Fibroblast of the aortic adventitia (primary cell): ENCODE data around the gene ELN. TPM values are rescaled to one million over a fixed set of nuclear protein-coding genes. Genes with fewer than 3 reads are reported as not detected.

Experiments used
- DNase-seq: peaks from one replicate; pipeline ENCODE4 v3.0.0-alpha.2; 2010; ENCODE audit warnings: low read depth
- H3K4me3 ChIP-seq: 2 replicates; pipeline ENCODE4 v1.5.1; 2011; ENCODE audit warnings: low read depth, mild to moderate bottlenecking, control low read depth, low read length, moderate library complexity
- total RNA-seq: library from RNA; depleted of rRNA; stranded (reverse); fragments of >200 nt; gene quantifications from 2 replicates; pipeline ENCODE4 v1.2.3, GENCODE V29; 2012; ENCODE audit warnings: low replicate concordance
- TF ChIP-seq, protein P1 (sequence below): IDR thresholded peaks from 2 replicates; pipeline ENCODE4 v1.5.1; 2011; ENCODE audit warnings: mild to moderate bottlenecking, low read length, control low read depth, inconsistent platforms; ENCODE audit not compliant: insufficient read depth

ELN gene
- total RNA-seq, 1 donor: 101 TPM

DNA sequence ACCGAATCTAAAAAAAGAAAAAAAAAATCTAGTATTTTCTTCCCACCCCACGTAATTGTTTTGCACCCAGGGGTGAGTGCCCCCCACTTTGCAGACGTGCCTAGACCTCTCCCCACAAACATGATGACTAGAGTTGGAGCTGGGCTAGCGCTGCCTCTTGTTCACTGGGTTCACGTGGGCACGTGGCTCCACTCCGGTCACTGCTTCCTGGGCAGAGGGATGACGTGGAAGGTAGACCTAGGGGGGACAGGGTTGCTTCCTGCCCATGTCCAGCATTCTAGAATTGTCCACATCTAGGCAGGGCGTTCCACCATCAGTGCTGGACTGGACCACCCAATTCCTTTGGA lies 54.8 kb downstream of the ELN start:
- H3K4me3 ChIP-seq: no peak overlapping the region
- DNase-seq: no peak
- TF ChIP-seq, protein P1, sequence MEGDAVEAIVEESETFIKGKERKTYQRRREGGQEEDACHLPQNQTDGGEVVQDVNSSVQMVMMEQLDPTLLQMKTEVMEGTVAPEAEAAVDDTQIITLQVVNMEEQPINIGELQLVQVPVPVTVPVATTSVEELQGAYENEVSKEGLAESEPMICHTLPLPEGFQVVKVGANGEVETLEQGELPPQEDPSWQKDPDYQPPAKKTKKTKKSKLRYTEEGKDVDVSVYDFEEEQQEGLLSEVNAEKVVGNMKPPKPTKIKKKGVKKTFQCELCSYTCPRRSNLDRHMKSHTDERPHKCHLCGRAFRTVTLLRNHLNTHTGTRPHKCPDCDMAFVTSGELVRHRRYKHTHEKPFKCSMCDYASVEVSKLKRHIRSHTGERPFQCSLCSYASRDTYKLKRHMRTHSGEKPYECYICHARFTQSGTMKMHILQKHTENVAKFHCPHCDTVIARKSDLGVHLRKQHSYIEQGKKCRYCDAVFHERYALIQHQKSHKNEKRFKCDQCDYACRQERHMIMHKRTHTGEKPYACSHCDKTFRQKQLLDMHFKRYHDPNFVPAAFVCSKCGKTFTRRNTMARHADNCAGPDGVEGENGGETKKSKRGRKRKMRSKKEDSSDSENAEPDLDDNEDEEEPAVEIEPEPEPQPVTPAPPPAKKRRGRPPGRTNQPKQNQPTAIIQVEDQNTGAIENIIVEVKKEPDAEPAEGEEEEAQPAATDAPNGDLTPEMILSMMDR: no peak

DNA sequence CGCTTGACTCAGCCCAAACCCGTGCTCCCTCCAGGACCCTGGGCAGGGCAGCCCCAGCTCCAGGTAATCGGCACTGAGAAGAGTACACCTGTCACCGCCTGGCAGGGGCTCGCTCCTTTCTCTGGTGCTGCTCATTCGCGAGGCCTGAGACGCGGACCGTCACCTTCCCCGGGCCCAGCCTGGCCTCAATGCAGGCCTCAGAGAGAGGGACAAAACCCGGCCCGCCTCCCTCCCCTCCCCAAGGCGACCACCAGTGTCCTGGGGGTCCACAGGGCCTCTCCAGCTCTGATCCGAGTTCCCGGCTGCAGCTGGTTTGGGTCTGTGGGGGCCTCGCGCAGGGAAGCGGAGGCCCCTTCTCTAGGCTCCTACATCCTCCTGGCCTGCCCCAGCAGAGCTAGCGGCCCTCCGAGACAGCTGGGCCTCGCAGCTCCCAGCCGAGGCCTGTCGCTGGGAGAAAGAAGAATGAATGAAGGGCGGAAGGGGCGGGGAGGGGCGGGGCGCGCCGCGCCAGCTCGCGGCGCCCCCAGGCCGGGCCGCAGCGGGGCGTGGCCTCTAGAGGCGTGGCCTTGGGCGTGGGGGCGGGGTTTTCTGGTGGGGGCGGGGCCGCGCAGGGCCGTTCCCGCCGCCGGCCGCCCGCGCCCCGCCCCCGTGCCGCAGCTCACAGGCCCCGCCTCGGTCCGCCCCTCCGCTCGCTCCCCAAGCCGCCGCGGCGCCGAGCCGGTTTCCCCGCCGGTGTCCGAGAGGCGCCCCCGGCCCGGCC lies 55.3 kb downstream of the ELN start, which contains the start of gene LIMK1:
LIMK1 (plus strand) TSS at position 688 of the 760 bp plus-strand sequence. CDS start 187 bp downstream, outside the sequence.
- TF ChIP-seq, protein P1: no peak
- peak; percentile 66 for DNase-seq
- H3K4me3 ChIP-seq: peak within 1 kb of the TSS; percentile 70

DNA sequence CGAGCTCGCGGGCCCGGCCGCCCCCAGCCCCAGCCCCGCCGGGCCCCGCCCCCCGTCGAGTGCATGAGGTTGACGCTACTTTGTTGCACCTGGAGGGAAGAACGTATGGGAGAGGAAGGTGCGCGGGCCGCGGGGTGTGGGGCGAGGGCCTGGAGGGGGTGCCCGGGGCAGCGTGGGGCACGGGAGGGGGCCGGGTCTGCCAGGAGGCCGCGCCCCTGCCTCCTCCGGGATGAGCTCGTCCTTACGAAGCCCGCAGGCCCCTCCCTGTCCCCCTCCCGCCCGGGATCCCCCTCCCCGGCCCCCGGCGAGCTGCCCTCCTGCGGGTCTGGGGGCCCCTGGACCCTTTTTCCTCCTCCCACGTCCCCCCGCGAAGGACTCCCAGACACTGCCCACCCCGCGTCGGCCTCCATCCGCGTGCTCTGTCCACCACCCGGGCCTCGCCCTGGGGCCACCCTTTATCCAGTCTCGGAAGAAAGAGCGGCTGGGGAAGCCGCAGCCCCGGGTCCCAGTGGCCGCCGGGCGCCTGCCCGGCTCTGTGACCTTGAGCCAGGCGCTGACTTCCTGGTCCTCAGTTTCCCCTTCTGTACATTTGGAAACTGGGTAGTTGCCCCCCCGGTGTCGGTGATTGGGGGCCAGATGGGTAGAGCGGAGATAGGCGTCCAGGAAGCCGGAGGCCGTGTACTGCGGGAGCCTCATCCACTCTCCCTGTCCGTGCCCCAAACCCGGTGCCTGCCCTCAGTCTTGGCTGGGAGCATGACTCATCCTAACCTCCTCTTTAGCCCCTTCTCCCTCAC lies 56.2 kb downstream of the ELN start:
- H3K4me3 ChIP-seq: peak overlapping the region; percentile 70
- TF ChIP-seq, protein P1: no peak
- DNase-seq: peak; percentile 43

DNA sequence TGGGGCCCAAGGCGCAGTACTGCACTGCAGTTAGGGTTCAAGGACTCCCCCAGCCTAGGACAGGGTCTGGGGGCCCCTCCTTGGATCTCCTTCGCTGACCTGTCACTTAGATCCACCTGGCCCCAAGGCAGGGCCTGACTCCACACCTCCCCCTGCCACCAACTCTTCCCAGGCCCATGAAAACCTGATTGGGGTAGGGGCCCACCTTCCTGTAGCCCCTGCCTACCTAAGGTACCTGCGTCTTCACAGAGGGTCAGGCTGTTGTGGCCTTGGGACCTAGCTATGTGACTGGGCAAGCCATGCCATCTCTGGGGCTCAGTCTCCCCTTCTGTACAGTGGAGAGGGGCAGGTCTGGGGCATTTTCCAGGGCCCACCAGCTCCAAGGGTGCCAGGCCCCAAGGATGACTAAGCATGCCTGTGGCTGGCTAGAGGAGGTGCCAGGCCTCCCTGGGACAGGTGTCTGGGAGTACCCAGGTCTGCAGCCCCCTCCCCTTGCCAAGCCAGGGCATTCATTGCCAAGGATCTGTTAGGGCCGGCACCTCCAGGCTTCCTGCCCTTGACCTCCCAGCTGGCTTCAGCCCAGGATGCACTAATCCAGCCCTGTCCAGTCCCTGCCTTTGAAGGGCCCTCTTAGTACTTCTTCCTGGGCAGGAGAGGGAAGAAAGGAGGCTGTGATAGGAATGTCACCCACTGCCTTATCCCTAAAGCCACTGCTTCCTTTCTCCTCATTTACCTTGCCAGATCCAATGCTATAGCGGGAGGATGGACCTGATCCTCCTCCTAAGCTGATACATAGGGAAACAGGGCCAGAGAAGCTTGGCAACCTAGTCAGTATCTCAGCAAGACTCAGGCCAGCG lies 57.0 kb downstream of the ELN start:
- DNase-seq: no peak
- TF ChIP-seq, protein P1: no peak
- peak overlapping the region; percentile 70 for H3K4me3 ChIP-seq

DNA sequence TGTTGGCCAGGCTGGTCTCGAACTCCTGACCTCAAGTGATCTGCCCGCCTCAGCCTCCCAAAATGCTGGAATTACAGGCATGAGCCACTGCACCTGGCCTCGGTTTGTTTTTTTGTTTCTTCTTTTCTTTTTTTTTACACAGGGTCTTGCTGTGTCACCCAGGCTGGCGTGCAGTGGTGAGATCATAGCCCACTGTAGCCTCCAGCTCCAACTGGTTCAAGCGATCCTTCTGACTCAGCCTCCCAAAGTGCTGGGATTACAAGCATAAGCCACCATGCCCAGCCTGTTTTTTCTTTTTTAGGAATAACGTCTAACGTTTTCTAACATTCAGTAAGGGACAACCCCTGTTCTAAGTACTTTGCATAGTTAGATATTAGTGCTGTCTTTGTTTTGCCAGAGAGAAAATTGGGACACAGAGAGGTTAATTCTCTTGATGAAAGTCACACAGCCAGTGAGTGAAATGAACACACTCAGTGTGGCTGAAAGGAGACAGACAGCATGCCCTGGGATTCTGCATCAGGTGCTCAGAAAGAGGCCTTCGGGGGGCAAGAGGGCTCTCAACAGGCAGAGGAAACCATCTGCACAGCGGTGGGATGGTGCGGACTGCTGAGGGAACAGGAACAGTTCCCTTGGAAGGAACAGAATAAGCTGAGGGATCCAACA lies 59.9 kb downstream of the ELN start:
- no peak overlapping the region for H3K4me3 ChIP-seq
- no peak for DNase-seq
- TF ChIP-seq, protein P1: no peak
